GM18861 (cell line): ENCODE results near the gene APBA3.

Experiments used
- ATAC-seq: cut with Tn5 transposase; IDR thresholded peaks from one replicate; pipeline ENCODE4 v1.9.1; 2021; ENCODE audit not compliant: unreplicated experiment

APBA3 gene

GRCh38 chr19:3761382-3762129 lies at the start of gene APBA3:
TSS of gene APBA3 (minus strand) at chr19:3761692. CDS start at chr19:3760264, 1,428 bp downstream.
- ATAC-seq, result peak; percentile 44

- ATAC-seq, result no peak
These were observed 49.3 kb upstream of the APBA3 start for GRCh38 chr19:3810708-3811355.

GRCh38 chr19:3809881-3810707 lies 48.6 kb upstream of the APBA3 start:
- ATAC-seq, result peak; percentile 48

- no peak for ATAC-seq
These were observed 47.1 kb upstream of the APBA3 start for GRCh38 chr19:3808420-3809143.

GRCh38 chr19:3807574-3808354 lies 46.3 kb upstream of the APBA3 start:
- ATAC-seq, result no peak

- ATAC-seq, result no peak
These were observed 45.6 kb upstream of the APBA3 start for GRCh38 chr19:3807131-3807480.

- no peak for ATAC-seq
These were observed 44.4 kb upstream of the APBA3 start for GRCh38 chr19:3805859-3806258.

- no peak for ATAC-seq
These were observed 42.9 kb upstream of the APBA3 start for GRCh38 chr19:3804429-3804828.

GRCh38 chr19:3803986-3804385 lies 42.5 kb upstream of the APBA3 start:
- no peak for ATAC-seq

- ATAC-seq, result no peak
These were observed 41.8 kb upstream of the APBA3 start for GRCh38 chr19:3803114-3803888.

- ATAC-seq, result no peak
These were observed 40.1 kb upstream of the APBA3 start for GRCh38 chr19:3801412-3802096.

GRCh38 chr19:3800996-3801395 lies 39.5 kb upstream of the APBA3 start:
- ATAC-seq, result no peak

GRCh38 chr19:3798137-3798536 lies 36.6 kb upstream of the APBA3 start:
- ATAC-seq, result no peak

GRCh38 chr19:3796358-3796757 lies 34.9 kb upstream of the APBA3 start:
- ATAC-seq, result no peak

GRCh38 chr19:3793799-3794198 lies 32.3 kb upstream of the APBA3 start:
- no peak for ATAC-seq

- ATAC-seq, result no peak
These were observed 30.6 kb upstream of the APBA3 start for GRCh38 chr19:3792114-3792513.

GRCh38 chr19:3790941-3791340 lies 29.4 kb upstream of the APBA3 start:
- no peak for ATAC-seq

GRCh38 chr19:3790209-3790734 lies 28.8 kb upstream of the APBA3 start:
- no peak for ATAC-seq
